CD4-positive, alpha-beta T cell treated with Interleukin-6 for 4 hours (primary cell): ENCODE data around the gene CLDN12.
"Not testable (repeated sequence)": the region's sequence is repeated elsewhere in the genome, so short reads cannot be mapped to it uniquely, and the experiment has no call there.

Source experiments
- DNase-seq: peaks from one replicate; pipeline ENCODE4 v3.0.0-alpha.2; 2020; ENCODE audit warnings: mixed read lengths

CLDN12 gene

DNA sequence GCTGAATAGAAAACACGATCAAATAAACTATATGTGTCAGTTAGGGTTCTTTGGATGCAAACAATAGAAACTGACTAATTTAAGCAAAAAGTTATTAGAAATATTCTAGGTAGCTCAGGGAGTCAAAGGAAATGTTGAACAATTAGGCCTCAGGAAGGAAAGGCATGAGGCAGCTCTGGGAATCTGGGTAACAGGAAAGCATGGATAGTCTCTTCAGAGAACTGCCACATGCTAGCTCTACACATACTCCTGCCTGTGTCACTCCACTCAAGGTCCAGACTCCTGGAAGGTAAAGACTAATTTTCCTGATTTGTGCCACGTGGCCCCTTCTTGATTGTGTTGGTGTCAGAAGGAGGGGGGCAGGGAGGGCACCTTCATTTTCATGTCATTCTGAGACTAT is 42.4 kb downstream of the CLDN12 start:
- no peak for DNase-seq

DNA sequence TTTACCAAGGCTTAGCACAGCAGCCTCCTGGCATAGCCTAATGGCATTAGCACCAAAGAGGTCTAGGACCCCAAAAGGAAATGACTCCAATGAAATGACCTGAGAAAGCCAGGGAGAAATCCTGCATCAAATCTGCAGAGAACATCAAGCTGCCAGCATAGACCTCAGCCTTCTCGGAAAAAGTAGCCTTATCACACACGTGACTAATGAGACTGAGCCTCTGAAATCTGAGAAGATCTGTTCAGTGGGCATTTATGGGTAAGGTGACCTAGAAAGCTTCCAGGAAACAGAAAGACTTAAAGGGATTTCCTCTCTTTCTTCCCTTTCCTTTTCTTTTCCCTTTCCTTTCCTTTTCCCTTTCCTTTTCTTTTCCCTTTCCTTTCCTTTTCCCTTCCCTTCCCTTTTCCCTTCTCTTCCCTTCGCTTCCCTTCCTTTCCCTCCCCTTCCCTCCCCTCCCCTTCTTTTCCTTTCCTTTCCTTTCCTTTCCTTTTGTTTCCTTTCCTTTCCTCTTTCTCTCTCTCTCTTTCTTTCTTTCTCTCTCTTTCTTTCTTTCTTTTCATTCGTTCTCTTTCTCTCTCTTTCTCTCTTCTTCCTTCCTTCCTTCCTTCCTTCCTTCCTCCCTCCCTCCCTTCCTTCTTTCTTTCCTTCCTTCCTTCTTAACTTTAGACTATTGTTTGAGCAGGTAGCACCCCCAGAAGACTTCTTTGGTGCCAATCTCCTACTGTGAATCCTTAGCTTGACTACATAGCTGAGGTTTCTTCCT is 43.1 kb downstream of the CLDN12 start:
- DNase-seq = no peak

DNA sequence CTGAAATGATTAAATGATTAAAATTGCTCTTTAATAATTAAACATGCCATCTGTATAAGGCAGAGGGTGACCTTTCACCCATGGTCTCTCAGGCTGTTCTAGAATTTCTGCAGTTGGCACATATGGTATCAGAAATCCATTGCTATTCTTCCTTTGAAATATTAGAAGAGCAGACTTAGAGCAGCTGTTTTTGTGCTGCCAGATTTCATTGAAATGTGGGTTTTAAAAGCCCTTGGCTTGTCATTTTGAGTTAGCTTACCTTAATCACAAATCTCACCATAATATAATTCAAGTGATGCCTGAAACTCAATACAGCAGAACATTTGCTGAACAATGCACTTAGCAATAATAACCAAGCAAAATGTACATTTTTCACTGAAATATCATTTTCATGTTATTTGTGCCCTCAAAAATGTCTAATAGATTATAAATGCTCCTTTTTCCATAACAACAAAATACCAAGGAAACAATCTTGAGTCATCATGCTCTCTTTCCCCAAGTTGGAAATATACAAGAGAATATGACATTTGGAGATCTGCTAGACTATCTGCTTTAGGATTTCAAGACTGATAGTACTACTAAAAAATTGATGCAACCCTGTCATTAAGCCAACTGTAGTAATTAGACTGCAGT is 50.1 kb downstream of the CLDN12 start:
- no peak for DNase-seq

DNA sequence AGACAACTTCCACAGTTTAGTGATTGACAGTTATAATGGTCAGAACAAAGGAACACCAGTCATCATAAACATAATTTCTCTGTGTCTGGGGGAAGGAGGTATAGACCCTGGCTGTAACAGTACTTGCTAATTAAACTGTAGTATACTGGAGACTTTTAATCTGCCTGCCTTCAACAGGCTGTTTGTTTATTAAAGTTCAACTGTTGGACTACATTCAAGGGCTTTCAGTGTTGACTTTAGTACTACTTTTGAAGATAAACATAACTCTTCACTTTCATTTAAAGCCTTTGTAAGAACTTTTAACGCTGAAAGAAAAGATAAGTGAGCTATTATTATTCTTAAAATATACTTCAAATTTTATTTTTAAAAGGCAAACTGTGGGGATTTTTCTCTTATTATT is 50.7 kb downstream of the CLDN12 start:
- no peak for DNase-seq

DNA sequence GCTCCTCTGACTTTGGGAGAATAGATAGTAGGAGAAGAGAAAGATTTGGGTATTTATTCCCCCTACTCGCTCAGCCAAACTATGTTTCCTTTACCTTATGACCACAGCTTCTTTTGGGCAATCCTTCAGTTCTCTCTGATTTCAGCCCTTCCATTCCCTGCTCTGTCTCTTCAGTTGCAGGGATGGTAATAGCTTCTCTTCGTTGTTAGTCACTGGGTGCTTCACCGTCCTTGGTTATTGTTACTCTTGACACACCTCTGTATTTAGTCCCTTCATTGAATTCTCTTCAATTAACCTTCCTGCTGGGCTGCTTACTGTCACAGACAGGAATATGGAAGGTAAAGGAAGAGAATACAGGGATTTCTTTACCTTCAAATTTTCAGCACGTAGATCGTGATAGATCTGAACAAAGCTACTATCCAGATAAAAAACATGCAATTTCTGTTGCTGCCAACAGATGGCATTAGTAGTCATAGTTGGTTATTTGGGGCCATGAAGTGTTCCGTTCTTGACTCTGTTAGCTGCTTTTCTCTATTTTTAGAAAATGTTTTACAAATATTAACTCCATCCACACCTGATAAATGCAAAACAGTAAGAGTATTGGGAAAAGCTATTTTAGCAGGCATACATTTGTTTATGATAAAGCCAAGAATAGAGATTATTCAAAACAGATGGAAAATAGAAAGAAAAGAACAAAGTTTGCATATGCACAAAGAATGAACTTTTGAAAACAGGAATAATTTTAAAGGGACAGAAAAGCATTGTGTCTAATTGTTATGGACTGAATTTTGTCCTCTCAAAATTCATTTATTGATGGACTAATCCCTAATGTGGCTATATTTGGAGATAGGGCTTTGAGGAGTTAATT is 52.1 kb downstream of the CLDN12 start:
- no peak for DNase-seq

DNA sequence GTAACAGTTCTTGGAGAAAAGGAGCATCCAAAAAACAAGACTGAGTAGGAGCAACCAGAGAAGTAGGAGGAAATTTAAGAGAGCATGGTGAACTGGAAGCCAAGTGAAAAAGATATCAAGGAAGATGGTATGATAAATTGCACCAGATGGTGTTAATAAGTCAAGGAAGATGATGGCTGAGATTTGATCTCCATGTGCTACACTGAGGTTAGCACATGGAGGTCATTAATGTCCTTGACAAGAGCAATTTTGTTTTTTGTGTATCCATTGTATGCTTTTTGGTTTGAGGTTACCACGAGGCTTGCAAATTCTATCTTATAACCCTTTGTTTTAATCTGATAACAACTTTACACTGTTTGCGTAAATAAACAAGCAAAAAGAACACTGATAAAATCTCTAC is 54.8 kb downstream of the CLDN12 start:
- DNase-seq = no peak

DNA sequence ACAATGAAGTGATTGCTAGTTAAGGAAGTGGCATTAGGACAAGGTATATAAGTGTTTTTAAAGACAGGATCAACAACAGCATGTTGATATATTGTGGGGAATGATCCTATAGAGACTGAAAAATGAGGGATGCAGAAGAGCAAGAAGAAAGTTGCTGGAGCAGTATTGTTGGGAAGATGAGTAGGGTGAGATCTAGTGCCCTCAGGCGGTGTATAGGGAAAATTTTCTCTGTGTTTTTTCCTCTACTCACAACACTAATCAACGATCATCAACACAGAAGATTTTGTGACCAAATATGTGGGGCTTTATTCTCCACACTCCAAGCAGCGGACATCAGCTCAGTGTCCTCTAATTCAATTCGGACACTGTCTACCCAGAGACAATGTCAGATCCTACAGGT is 56.6 kb downstream of the CLDN12 start:
- no peak for DNase-seq

DNA sequence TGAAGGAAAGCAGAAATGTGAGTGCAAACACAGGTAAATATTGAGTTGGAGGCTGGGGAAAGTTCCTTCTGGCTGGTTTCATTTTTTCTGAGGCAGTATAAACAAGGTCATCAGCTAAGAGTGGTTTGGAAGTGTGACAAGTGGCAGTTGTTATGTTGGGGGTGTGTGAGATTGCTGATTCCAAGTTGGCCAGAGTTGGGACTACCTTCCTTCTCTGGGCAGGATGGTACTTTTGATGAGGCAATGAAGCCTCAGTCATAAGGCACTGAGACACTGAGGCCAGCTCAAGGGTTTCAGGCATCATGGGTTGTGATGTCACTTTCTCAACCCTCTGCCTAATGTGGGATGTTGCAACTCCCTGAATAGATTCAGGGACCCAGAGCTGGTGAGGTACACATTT is 58.0 kb downstream of the CLDN12 start:
- DNase-seq = no peak

DNA sequence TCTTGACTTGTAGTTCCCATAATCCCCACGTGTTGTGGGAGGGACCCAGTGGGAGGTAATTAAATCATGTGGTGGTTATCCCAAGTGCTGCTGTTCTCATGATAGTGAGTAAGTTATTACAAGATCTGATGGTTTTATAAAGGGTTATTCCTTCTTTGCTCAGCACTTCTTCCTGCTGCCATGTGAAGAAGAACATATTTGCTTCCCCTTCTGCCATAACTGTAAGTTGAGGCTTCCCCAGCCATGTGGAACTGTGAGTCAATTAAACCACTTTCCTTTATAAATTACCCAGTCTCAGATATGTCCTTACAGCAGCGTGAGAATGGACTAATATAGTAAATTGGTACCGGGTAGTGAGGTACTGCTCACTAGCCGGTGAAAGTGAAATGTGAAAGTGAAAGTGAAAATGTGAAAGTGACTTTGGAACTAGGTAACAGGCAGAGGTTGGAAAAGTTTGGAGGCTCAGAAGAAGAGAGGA is 59.9 kb downstream of the CLDN12 start:
- DNase-seq = not testable (repeated sequence)
